Forelimb muscle (tissue), 1 donor: ENCODE results near the gene PLXNA4. TPM values are rescaled to one million over a fixed set of nuclear protein-coding genes. Genes with fewer than 3 reads are reported as not detected.
A peak's percentile ranks its signal among the peaks of the same experiment; 100 is the strongest.

Source experiments
- DNase-seq: peaks from one replicate; pipeline ENCODE4 v3.0.0-alpha.2; 2013; ENCODE audit warnings: low read depth
- polyA plus RNA-seq: library from polyadenylated mRNA; unstranded; fragments of 120-200 nt; gene quantifications from one replicate; pipeline ENCODE4 v1.2.1, GENCODE V29; 2013; ENCODE audit not compliant: insufficient read length

Gene PLXNA4
- polyA plus RNA-seq, 1 donor = 4.9 TPM

- DNase-seq = no peak
Measured at GRCh38 chr7:132500727-132501440, 75.4 kb downstream of the PLXNA4 start.

- DNase-seq = no peak
Measured at GRCh38 chr7:132499487-132499886, 76.8 kb downstream of the PLXNA4 start.

- DNase-seq = no peak
Measured at GRCh38 chr7:132499065-132499464, 77.2 kb downstream of the PLXNA4 start.

DNA sequence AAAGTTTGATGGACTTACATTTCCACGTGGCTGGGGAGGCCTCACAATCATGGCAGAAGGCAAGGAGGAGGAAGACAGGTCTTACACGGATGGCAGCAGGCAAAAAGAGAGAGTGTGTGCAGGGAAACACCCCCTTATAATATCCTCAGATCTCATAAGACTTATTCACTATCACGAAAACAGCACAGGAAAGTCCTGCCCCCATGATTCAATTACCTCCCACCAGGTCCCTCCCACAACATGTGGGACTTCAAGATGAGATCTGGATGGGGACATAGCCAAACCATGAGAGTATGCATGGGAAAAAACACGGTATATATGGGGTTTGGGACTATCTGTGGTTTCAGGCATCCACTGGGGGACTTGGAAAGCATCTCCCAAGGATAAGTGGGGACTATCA, 78.0 kb downstream of the PLXNA4 start:
- no peak for DNase-seq

GRCh38 chr7:132497098-132497497, 79.2 kb downstream of the PLXNA4 start:
- no peak for DNase-seq

- no peak for DNase-seq
Measured at GRCh38 chr7:132495936-132496335, 80.3 kb downstream of the PLXNA4 start.

DNA sequence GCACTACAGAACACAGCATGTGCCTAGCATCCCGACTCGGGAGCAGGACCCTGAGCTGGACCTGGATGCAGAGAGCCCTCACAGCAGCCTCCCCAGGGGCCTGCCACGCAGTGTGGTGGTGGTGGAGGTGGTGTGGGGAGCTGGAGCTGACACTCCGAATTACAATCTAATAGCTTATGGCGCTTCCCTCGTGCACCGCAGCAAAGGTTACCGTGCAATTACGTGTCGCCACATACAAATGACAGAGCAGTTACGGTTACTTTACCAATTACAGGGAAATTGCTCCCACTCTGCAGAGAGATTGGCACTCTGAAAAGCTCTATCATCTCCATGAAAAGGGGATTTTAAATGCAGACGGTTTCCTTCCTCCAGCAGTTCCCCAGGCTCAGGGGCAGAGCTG, 81.8 kb downstream of the PLXNA4 start:
- DNase-seq = no peak

- DNase-seq = no peak
Measured at GRCh38 chr7:132492823-132493445, 83.3 kb downstream of the PLXNA4 start.

- DNase-seq = no peak
Measured at GRCh38 chr7:132491391-132491945, 84.8 kb downstream of the PLXNA4 start.

DNA sequence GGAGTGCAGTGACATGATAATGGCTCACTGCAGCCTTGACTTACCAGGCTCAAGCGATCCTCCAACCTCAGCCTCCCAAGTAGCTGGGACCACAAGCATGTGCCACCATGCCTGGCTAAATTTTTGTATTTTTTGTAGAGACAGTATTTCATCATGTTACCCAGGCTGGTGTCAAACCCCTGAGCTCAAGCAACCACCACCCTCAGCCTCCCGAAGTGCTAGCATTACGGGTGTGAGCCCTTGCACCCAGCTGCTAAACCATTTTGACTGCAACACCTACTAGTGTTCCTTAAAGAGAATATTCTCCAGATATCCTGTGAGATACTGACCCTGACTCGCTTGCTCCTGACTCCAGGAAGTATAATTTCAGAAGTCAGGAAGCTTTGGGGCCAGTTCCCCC, 85.8 kb downstream of the PLXNA4 start:
- DNase-seq = no peak

DNA sequence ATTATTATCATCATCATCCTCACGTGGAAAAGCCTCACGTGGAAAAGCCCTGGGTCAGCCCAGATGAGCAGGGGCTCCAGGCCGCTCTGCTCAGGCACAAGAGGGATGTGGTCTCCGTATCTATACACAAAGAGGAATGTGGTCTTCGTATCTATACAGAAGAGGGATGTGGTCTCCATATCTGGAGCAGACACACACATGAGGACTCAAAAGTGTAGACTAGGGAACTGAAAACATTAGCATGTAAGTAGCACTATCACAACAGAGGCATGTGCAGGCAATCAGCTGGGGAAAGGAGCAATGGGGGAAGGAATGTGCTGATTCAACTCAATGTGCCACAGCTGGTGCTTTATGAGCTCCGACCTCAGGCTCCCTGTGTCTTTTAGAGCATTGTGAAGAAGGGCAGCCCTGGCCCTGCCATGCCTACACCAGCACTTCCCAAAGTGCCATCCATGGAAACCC, 86.5 kb downstream of the PLXNA4 start:
- no peak for DNase-seq

DNA sequence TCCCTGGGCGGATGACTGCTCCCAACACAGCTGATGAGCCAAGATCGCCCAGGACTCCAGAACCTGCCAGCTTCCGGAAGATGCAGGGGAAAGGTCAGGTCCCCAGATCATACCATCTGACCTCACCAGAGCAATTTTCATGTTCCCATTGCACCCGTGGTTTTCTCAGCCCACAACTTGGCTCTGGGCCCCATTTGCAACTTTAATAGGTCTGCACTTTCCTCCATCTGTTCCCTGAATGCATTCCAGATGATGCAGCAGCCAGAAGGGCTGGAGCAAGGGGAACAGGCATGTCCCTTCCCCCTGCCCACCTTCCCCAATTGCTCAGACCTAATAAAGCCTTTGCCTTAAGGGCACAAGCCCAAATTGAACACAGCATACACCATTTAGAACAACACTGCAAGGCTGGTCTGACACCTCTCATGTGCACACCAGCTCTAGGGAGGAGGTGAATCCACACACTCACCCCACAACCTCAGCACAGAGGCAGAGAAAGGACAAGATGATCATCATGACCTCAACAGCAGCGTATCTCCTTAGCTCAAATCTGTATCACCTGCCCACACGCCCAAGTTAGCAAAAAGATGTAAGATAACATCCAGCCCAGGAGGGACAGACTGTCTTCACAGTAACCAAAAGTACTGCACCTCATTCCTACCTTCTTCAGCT, 87.5 kb downstream of the PLXNA4 start:
- DNase-seq = no peak

GRCh38 chr7:132486274-132486610, 90.0 kb downstream of the PLXNA4 start:
- no peak for DNase-seq

DNA sequence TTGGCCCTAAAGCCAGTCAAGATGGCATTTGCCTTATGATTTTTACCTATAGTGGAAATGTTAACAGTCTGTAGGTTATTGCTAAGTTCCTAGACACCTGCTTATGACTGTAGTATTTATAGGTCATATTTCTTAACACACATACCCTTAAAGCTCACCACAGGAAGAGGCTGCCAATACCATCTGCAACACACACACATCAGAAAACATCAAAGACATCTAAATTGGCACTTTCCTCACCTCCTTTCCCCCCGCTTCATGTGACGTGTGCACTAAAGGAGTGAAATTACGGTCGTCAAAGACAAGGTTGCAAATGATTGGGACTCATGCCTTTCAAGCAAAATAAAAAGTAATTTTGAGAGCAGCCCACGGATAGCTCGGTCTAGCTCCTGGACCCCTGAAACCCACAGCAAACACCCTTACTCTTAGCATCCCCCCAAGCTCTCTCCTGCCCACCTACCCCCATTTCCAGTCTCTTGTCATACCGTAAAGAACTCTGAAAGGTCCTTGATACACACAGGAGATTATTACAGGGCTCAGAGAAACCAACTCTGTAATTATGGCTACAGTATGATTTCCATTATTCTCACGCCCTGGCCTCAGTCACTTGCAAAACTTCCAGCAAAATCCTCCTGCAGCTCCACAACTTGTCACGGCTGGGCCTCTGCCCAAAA, 90.5 kb downstream of the PLXNA4 start:
- no peak for DNase-seq

DNA sequence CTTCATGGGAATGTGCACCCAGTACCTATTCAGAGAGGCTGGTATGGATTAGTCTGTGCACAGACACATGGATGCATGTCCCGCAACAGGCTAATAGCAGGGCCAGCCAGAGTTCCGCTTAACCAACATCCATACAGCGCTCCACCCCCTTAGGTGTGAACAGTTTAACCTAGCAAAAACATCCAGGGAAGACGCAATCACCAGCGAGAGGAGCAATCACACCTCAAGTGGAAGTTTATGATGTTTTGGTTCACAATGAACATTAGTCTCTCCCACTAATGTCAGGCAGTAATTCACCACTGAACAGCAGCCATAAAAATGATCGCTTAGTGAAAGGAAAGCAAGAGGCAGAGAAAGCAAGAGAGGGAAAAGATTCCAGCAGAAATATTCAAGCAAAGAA, 91.1 kb downstream of the PLXNA4 start:
- DNase-seq = no peak

DNA sequence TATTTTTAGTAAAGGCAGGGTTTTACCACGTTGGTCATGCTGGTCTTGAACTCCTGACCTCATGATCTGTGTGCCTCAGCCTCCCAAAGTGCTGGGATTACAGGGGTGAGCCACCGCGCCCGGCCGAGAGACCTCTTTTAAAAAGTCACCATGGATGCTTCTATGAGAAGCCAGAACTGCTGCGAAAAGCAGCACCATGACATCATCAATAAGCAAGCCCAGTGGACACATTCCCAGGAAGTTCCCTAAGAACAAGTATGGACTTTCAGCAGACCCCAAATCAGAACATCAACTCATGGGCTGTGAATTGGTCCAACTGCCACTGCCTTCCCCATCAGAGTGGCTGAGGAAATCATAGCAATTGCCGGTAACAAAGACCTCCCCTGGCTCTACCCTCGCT, 93.4 kb downstream of the PLXNA4 start:
- DNase-seq = no peak

DNA sequence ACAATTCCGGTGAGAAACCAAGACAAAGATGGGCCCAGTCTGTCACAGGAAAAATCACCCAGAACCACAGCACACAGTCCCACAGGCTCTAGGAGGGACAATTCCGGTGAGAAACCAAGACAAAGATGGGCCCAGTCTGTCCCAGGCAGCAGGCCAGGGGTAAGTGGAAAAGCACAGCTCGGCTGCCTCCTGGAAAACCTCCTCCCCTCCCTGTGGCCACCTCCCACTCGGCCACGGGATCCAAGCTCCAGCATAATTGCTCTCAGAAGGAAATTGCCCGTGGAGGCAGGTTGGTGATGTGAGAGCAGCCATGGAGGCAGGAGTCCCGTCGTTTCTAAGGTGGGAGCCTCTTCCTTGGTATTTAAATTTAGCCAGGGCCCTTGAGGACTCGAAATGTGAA, 95.7 kb downstream of the PLXNA4 start:
- no peak for DNase-seq

GRCh38 chr7:132476541-132476940, 99.7 kb downstream of the PLXNA4 start:
- no peak for DNase-seq

DNA sequence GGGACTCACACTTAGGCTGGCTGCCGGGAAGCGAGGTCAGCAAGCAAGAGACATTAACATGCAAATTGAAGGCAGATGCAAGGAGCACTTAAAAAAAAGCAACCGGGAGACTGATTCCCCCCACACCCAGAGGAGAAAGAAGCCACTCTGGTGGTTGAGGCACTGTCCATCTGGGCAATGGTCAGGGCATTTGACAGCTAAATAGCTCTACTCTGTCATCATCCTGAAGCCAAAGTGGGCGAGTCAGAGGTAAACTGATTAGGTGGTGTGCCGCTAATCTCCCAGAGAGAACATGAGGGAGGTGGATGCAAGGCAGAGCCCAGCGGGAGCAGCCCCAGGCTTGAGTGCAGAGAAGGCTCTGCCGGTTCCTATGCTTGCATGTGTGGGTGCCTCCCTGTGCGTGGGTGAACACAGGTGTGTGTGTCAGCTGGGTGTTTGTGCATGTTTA, 100.6 kb downstream of the PLXNA4 start:
- no peak for DNase-seq

- no peak for DNase-seq
Measured at GRCh38 chr7:132475037-132475668, 101.1 kb downstream of the PLXNA4 start.

DNA sequence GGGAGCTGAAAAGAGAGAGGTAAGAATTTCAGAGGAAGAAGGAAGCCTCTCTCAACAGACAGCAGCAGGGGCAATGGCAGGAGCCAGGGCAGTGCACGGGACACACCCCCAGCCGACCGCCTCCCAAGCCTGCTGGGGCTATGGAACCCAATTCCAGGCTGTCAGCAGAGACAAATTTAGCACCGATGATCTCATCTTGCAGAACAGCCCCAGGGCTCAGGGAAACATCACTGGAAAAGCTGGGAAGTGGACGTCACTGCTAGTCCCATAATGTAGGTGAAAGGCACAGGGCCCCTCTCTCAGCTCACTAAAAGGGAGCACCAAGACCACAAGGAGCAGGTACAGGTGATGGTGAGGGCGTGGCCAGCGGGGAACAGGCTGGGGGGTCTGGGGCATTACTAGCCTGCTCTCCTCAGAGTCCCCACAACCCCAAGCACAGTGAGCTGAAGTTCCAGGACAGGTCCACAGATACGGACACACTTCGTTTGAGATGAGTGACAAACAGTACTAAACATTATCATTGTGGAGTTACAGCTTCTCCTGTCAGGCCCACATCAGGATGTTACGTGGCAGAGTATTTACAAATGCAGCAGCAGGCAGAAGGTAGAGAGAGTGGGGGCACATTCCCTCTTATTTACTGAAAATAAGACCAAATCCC, 103.7 kb downstream of the PLXNA4 start:
- DNase-seq = peak; percentile 35
